ENCODE data around the gene LGALS12.

Gene LGALS12

DNA sequence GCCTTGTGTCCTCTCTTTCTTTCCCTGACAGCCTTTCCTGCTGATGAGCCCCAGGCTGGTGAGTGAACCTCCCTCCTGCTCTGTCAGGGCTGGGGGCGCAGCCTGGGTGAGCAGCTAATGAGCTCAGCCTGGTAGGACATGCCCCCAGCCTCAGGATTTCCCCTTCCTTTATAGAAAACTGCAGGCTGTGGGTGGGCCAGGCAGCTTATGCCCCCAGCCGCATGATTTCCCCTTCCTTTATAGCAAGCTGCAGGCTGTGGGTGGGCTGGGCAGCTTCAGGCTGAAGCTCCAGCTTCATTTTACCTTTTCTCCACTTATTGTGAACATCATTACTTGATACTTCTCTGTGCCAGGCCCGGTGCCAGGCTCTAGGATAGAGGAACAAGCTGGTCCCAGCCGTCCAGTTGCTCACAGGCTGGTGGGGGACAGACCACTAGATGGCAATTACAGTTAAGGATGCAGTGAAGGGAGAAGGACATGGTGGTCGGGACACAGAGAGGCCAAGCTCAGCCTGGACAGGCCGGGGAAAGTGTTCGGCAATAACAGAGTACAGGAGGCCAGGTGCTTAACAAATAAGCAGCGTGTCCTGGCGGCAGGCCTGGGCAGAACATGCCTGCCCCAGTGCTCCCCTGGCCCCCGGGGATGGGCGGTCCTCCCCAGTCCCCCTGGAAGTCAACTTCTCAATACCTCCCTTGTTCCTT lies 5.3 kb downstream of the LGALS12 start:
- Histone ChIP-seq H3K9ac (ENCODE audit: low read length) (no peak overlapping the region), H3K27ac (ENCODE audit: low read length) (no peak overlapping the region), H3K4me3 (ENCODE audit: low read length) (no peak overlapping the region), H3K27me3 (ENCODE audit: low read depth, low read length) (no peaks in the 10 kb centered on the region), H3K36me3 (replicated peaks; ENCODE audit: low read depth, low read length) (no peaks in the 10 kb centered on the region), H3K4me1 (ENCODE audit: low read length) (no peaks in the 10 kb centered on the region), H4K20me1 (ENCODE audit: insufficient read depth, low read length) (no peaks in the 10 kb centered on the region), H3K79me2 (ENCODE audit: low read length) (no peaks in the 10 kb centered on the region), H3K9me3 (ENCODE audit: insufficient read depth, low read length) (no peaks in the 10 kb centered on the region), H3K4me2 (ENCODE audit: low read length) (no peak overlapping the region), H2AFZ (ENCODE audit: low read depth, low read length) (no peak overlapping the region)
- TF ChIP-seq, protein P1, sequence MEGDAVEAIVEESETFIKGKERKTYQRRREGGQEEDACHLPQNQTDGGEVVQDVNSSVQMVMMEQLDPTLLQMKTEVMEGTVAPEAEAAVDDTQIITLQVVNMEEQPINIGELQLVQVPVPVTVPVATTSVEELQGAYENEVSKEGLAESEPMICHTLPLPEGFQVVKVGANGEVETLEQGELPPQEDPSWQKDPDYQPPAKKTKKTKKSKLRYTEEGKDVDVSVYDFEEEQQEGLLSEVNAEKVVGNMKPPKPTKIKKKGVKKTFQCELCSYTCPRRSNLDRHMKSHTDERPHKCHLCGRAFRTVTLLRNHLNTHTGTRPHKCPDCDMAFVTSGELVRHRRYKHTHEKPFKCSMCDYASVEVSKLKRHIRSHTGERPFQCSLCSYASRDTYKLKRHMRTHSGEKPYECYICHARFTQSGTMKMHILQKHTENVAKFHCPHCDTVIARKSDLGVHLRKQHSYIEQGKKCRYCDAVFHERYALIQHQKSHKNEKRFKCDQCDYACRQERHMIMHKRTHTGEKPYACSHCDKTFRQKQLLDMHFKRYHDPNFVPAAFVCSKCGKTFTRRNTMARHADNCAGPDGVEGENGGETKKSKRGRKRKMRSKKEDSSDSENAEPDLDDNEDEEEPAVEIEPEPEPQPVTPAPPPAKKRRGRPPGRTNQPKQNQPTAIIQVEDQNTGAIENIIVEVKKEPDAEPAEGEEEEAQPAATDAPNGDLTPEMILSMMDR (IDR thresholded peaks at IDR 0.05; ENCODE audit: low read depth, low read length), result no peak
- no peak for TF ChIP-seq EZH2phosphoT487 (IDR thresholded peaks at IDR 0.05; ENCODE audit: low read depth)

DNA sequence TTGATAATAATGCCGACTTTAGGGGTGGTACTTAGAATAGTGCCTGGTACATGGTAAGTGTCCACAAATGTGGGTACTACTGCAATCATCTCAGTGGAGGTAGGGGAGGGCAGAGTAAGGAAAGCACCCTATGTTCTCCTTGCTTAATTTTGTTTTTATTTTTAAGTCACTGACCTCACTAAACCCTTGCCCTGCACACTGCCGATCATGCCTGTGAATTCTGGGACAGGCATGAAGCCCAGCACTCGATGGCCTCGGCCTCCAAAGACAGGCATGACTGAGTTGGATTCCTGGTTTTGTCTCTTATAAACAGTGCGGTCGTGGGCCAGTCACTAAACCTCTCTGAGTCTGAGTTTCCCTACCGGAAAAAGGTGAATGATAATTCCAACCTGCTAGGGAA lies 6.9 kb downstream of the LGALS12 start:
- no peak overlapping the region for H3K4me3 ChIP-seq (ENCODE audit: low read length)
- no peak for TF ChIP-seq EZH2phosphoT487 (IDR thresholded peaks at IDR 0.05; ENCODE audit: low read depth)
- TF ChIP-seq, protein P1 (IDR thresholded peaks at IDR 0.05; ENCODE audit: low read depth, low read length), result no peak
- H3K79me2 ChIP-seq (ENCODE audit: low read length), result no peaks in the 10 kb centered on the region
- no peaks in the 10 kb centered on the region for H3K27me3 ChIP-seq (ENCODE audit: low read depth, low read length)
- no peaks in the 10 kb centered on the region for H3K4me1 ChIP-seq (ENCODE audit: low read length)
- H3K36me3 ChIP-seq (replicated peaks; ENCODE audit: low read depth, low read length), result no peaks in the 10 kb centered on the region
- H4K20me1 ChIP-seq (ENCODE audit: insufficient read depth, low read length), result no peaks in the 10 kb centered on the region
- H3K9me3 ChIP-seq (ENCODE audit: insufficient read depth, low read length), result no peaks in the 10 kb centered on the region
- no peak overlapping the region for H2AFZ ChIP-seq (ENCODE audit: low read depth, low read length)
- H3K9ac ChIP-seq (ENCODE audit: low read length), result no peak overlapping the region
- H3K27ac ChIP-seq (ENCODE audit: low read length), result no peak overlapping the region
- no peak overlapping the region for H3K4me2 ChIP-seq (ENCODE audit: low read length)

DNA sequence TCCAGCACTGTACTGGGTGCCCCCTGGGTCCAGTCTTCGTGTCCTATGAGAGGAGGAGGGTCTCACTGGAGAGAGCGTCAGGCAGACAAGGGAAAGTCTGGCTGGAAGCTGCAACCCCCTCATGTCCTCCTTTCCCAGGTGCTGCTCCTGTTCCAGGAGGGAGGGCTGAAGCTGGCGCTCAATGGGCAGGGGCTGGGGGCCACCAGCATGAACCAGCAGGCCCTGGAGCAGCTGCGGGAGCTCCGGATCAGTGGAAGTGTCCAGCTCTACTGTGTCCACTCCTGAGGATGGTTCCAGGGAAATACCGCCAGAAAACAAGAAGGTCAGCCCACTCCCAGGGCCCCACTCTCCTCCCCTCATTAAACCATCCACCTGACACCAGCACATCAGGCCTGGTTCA lies 10.2 kb downstream of the LGALS12 start:
- Histone ChIP-seq H3K4me3 (ENCODE audit: low read length) (no peak overlapping the region), H4K20me1 (ENCODE audit: insufficient read depth, low read length) (no peaks in the 10 kb centered on the region), H3K4me2 (ENCODE audit: low read length) (no peak overlapping the region), H3K79me2 (ENCODE audit: low read length) (no peaks in the 10 kb centered on the region), H3K4me1 (ENCODE audit: low read length) (no peaks in the 10 kb centered on the region), H3K27ac (ENCODE audit: low read length) (no peak overlapping the region), H3K9me3 (ENCODE audit: insufficient read depth, low read length) (no peaks in the 10 kb centered on the region), H3K9ac (ENCODE audit: low read length) (no peak overlapping the region), H3K27me3 (ENCODE audit: low read depth, low read length) (peaks cover 11% of the 10 kb centered on the region; the same call in 1 of the 2 replicates), H2AFZ (ENCODE audit: low read depth, low read length) (no peak overlapping the region), H3K36me3 (replicated peaks; ENCODE audit: low read depth, low read length) (no peaks in the 10 kb centered on the region)
- TF ChIP-seq EZH2phosphoT487 (IDR thresholded peaks at IDR 0.05; ENCODE audit: low read depth), result no peak
- TF ChIP-seq, protein P1 (IDR thresholded peaks at IDR 0.05; ENCODE audit: low read depth, low read length), result no peak

DNA sequence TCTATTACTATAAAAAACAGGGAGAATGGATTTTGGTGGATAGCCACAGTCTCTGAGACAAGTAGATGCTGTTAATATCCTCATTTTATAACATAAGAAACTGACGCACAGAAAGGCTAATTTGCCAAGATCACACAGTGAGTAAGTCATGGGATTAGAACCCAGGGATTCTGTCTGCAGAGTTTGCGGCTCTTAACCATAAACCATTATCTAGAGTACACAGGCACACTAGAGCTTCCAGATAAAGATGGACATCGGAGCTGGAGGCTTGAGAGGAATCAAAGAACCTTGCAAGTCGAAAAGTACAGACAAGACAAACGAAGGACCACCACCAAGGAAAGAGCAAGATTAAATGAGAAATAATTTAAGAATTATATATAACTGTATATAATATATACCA lies 11.3 kb downstream of the LGALS12 start:
- no peak overlapping the region for H3K4me2 ChIP-seq (ENCODE audit: low read length)
- H2AFZ ChIP-seq (ENCODE audit: low read depth, low read length), result no peak overlapping the region
- peaks cover 14% of the 10 kb centered on the region; the same call in 1 of the 2 replicates for H3K27me3 ChIP-seq (ENCODE audit: low read depth, low read length)

More for the DNA sequence above, 11.3 kb downstream of the LGALS12 start:
- H3K4me1 ChIP-seq (ENCODE audit: low read length), result no peaks in the 10 kb centered on the region
- H3K36me3 ChIP-seq (replicated peaks; ENCODE audit: low read depth, low read length), result no peaks in the 10 kb centered on the region
- no peaks in the 10 kb centered on the region for H4K20me1 ChIP-seq (ENCODE audit: insufficient read depth, low read length)
- H3K4me3 ChIP-seq (ENCODE audit: low read length), result no peak overlapping the region
- no peaks in the 10 kb centered on the region for H3K79me2 ChIP-seq (ENCODE audit: low read length)
- no peak overlapping the region for H3K9ac ChIP-seq (ENCODE audit: low read length)
- TF ChIP-seq, protein P1 (IDR thresholded peaks at IDR 0.05; ENCODE audit: low read depth, low read length), result no peak
- TF ChIP-seq EZH2phosphoT487 (IDR thresholded peaks at IDR 0.05; ENCODE audit: low read depth), result no peak
- no peaks in the 10 kb centered on the region for H3K9me3 ChIP-seq (ENCODE audit: insufficient read depth, low read length)
- no peak overlapping the region for H3K27ac ChIP-seq (ENCODE audit: low read length)

Measured in OCI-LY3 (cell line).